ENCODE data around the gene ACSF2.
"Not testable (repeated sequence)": the region's sequence is repeated elsewhere in the genome, so short reads cannot be mapped to it uniquely, and the experiment has no call there.

The ACSF2 gene

DNA sequence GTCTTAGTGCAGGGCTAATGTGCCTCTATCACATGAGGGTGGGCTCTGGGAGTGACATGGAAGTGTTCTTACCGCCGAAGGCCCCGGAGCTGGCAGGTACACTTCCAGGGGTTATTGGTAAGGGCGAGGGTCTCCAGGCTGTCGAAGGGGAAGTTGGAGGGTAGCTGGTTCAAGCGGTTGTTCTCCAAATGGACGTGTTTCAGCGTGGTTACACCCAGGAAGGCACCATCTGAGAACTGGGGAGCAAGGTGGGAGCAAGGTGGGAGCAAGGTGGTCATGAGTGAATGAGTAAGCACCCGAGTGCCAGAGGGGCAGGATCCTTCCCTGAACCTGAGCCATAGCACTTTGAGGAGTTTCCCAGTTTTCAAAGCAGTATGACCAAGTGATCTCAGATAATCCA, 39.6 kb downstream of the ACSF2 start:
- DNase-seq = no peak

DNA sequence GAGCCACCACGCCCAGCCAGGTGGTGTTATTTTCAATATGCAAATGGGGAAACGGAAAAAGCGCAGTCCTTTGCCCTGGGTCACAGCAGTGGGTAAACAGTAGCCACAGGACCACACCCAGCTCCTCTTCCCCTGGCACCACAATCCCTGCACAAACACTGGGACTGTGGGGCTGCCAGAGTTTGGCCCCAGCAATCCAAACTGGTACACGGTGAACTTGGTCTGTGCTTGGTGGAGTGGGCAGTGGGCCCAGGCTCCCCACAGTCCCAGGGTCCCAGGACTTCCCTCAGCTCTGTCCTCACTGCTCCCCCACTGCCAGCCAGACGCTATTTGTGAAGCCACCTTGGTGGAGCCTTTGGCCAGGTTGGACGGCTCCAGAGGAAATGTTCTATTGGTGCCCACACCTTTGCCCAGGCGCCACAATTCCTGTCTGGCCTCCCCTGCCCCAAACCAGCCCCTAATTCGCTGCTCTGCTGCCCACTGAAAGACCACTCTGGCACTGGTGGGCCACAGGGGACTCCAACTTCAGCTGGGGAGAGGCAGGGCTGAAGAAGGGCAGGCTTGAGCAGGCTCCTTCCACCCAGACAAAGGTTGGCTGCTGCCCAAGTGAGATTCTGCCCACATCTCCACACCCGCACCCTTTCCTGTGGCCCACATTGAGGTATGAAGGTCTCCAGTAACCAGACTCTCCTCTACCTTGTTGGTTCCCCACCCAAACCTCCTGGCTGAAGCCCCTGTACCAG, 40.5 kb downstream of the ACSF2 start:
- DNase-seq = no peak

DNA sequence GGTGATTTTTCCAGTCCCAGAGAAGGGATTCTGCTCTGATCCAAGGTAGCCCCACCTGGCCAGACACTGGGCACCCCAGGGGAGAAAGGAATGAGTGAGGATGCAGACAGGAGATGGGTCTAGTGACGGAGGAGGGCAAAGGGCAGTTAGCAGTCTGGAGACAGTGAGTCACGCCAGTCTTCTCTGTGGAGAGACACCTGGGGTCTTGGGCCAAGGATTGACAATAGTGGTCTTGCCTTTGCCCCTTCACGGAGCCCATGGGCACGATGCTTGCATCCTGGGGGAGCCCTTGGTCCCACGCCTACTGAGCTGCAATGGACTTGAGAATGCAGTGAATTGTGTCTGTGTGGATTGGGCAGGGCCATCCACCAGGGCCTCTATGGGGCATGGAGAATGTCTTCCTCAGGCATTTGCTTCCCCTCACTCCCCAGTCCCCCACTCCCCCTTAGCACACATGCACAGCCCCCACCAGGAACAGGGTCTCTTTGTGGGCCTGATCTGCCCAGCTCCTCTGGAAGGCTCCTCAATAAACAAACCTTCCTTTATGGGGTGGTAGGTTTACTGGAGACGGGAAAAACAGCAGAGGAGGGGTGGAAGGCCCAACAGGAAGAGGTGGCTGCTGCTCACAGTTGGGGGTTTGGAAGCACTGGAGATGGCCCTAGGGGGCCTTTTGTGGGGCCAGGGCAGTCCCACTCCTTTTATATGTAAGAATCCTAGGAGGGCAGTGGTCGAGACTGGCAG, 41.3 kb downstream of the ACSF2 start:
- DNase-seq = no peak

DNA sequence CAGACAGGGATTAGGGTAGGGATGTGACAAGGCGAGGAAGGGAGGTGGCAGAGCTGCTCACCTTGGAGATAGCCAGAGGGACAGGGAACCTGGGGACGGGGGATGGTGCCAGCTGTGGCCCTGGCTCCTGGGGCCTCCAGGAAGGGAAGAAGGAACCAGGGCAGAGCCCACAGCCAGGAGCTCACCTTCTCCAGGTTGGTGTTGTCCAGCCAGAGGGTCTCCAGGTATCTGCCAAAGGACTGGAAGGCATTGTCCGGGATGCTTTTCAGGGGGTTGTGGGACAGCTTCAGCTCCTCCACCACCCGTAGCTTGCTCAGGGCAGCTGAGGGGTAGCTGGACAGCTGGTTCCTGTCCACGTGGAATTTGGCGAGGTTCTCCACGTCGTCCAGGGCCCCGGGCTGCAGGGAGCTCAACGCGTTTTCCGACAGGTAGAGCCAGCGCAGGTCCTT, 41.9 kb downstream of the ACSF2 start:
- DNase-seq = no peak

GRCh38 chr17:50468304-50469207, 42.5 kb downstream of the ACSF2 start, which contains the start of gene CHAD:
TSS of gene CHAD (minus strand) at chr17:50468880. CDS start at chr17:50468813, 67 bp downstream.
- DNase-seq = no peak

DNA sequence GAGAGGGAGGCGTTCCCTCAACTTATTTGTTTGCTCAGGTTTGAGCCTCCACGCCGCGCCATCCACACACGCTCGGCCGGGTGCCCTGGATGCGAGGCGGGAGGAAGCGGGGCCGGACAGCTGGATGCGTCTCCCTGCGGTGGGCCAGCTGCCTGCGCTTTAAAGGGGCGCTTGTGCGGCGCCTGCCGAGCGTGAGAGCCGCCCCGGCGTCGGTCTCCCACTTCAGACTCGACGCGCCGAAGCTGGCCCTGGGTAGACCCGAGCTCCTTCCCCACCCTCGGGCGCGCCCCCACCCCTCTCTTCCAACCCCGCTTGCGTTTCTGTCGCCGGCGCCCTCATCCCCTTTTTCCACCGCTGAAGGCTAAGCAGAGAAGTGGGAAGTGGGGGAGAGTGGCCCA, 43.2 kb downstream of the ACSF2 start:
- DNase-seq = no peak

DNA sequence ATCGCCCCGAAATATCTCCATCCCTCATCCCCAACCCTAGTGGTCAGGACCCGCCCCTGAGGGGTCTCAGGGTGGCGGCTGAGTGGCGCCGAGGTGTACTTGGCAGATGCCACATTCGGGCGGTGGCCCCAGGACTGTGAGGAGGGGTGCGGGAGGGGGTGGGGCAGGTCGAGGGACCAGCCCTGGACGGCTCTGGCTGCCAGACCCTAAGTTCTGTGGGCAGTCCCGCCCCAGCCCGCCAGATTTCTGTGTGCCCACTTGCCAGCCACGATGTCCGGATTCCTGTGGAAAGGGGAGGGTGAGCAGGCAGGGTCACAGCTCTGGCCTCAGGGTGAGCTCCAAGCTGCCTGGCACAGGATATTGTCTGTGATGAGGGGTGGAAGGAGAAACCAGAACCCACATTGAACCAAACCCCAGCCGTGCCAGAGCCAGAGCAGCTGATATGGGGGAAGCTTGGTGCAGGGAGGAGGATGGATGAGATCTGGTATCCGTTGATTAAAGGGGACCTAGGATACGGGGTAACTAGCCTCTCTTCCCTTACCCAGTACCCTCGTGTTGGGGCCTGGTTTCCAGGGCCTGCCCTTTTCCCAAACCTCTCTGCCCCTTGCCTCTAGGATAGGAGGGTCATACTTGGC, 43.8 kb downstream of the ACSF2 start:
- no peak for DNase-seq

DNA sequence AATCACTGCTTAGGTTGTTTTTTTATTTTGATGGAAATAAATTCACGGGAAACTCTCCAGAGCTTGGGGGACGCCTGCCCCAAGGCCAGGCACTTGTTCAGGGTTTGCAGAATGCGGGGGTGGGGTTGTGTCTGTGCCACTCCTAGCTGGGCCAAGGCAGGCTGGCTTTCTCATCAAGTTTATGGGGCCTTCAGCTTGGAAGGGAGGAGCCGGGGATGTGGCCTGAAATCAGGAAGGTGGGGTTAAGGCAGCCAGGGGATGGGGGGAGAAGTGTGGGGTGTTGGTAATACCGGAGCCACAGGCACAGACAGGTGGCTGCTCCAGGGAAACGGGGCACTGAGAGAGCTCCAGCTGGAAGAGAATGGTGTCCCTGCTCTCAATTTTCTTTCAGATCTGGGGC, 44.4 kb downstream of the ACSF2 start:
- no peak for DNase-seq

DNA sequence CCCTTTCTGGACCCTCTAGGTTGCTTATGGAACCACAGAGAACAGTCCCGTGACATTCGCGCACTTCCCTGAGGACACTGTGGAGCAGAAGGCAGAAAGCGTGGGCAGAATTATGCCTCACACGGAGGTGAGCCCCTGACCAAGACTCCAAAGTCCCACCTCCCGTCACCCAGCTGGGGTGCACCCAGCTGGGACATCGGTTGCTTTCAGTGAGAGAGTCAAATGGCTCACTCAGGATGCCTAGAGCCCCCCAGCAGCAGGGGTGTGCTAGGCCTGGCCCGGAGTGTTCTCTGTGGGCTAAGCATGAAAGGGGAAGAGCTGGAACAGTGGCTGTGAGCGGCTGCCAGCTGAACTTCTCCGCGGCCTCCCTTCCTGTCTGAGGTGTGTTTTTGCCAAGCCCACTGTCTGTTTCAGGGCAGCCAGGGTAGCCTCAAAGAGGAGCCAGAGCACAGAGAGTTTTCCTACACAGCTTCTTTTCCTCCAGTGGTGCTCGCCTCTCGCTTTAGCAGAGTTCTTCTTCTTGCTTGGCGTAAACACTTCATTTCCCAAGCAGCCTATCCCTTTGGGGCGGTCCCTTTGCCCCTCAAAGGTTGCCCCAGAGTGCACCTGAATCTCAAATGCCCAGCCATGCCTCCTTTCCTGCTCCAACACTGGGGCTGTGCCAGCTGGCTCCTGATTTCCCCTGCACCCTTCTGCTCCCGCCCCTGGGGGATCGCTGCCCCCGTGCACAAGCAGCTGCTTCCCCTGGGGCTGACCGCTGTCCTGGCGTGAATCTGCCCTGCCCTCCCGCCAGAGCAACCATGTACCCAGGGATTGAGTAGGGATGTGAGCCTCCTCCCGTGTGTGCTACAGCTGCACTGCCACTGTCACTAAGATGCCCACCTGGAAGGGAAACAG, 45.2 kb downstream of the ACSF2 start:
- no peak for DNase-seq

DNA sequence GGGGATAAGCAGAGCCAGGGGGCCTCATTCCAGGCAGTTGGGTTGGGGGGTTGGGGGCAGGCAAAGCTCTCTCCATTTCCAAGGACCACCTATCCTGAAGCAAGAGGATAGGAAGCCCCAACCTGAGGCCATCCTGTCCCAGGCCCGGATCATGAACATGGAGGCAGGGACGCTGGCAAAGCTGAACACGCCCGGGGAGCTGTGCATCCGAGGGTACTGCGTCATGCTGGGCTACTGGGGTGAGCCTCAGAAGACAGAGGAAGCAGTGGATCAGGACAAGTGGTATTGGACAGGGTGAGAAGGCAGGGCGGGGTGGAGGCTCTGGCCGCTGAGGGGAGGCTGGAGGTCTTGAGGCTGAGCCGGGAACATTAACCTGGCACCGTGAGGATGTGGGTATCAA, 46.3 kb downstream of the ACSF2 start:
- DNase-seq = no peak

DNA sequence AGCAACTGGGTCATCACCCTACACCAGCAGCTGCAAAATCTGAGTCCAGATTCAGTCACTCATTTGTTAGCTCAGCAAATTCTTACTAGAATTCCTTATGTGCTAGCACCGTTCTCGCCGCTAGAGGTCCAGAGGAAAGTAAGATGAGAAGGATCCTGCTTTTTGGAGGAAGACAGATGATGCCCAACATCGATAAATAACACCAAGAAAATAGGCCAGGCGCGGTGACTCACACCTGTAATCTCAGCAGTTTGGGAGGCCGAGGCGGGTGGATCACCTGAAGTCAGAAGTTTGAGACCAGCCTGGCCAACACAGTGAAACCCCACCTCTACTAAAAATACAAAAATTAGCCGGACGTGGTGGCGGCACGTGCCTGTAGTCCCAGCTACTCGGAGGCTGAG, 46.7 kb downstream of the ACSF2 start:
- DNase-seq = not testable (repeated sequence)

DNA sequence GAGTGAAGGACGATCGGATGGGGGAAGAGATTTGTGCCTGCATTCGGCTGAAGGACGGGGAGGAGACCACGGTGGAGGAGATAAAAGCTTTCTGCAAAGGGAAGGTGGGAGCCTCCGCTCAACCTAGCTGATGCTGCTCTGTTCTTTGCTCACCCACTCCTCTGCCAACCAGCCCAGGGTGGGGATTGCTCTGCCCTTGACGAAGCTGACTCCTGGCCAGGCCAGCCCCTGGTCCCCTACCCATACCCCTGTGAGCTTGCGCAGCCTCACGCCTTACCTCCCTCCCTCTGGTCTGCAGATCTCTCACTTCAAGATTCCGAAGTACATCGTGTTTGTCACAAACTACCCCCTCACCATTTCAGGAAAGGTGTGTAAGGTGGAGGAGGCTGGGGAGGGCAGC, 47.9 kb downstream of the ACSF2 start:
- no peak for DNase-seq

DNA sequence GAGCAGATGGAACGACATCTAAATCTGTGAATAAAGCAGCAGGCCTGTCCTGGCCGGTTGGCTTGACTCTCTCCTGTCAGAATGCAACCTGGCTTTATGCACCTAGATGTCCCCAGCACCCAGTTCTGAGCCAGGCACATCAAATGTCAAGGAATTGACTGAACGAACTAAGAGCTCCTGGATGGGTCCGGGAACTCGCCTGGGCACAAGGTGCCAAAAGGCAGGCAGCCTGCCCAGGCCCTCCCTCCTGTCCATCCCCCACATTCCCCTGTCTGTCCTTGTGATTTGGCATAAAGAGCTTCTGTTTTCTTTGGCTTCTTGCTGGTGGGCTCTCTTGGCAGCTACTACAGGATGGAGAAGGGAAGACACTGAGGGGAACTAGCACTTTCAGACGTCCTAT, 48.5 kb downstream of the ACSF2 start:
- DNase-seq = no peak

- DNase-seq = no peak
These were observed 49.3 kb downstream of the ACSF2 start for GRCh38 chr17:50475362-50475761.

- not testable (repeated sequence) for DNase-seq
These were observed 49.9 kb downstream of the ACSF2 start for GRCh38 chr17:50475775-50476544.

DNA sequence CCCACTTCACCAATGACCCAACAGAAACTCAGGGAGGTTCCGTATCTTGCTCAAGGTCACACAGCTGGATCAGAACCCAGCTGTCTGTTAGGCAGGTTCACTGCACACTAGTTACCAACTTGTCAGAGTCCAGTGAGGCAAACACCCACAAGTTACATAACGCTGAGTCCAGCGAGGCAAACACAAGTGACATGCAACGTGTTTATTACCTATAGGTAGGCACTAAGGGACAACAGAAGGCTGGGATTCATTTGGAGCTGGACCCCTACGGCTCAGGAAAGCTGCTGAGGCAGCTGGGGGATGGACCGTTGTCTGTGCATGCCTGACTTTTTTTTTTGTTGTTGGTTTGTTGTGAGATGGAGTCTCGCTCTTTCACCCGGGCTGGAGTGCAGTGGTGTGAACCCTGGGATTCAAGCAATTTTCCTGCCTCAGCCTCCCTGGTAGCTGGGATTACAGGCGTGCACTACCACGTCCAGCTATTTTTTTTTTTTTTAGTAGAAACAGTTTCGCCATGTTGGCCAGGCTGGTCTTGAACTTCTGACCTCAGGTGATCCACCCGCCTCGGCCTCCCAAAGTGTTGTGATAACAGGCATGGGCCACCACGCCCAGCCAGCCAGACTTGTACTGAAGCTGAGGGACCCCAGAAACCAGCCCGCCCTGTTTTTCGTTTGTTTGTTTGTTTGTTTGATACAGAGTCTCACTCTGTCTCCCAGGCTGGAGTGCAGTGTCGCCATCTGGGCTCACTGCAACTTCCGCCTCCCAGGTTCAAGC, 50.7 kb downstream of the ACSF2 start:
- no peak for DNase-seq

- DNase-seq = peak in 1 of 6 experiments; percentile 28
These were observed 52.0 kb downstream of the ACSF2 start for GRCh38 chr17:50477976-50478375.

DNA sequence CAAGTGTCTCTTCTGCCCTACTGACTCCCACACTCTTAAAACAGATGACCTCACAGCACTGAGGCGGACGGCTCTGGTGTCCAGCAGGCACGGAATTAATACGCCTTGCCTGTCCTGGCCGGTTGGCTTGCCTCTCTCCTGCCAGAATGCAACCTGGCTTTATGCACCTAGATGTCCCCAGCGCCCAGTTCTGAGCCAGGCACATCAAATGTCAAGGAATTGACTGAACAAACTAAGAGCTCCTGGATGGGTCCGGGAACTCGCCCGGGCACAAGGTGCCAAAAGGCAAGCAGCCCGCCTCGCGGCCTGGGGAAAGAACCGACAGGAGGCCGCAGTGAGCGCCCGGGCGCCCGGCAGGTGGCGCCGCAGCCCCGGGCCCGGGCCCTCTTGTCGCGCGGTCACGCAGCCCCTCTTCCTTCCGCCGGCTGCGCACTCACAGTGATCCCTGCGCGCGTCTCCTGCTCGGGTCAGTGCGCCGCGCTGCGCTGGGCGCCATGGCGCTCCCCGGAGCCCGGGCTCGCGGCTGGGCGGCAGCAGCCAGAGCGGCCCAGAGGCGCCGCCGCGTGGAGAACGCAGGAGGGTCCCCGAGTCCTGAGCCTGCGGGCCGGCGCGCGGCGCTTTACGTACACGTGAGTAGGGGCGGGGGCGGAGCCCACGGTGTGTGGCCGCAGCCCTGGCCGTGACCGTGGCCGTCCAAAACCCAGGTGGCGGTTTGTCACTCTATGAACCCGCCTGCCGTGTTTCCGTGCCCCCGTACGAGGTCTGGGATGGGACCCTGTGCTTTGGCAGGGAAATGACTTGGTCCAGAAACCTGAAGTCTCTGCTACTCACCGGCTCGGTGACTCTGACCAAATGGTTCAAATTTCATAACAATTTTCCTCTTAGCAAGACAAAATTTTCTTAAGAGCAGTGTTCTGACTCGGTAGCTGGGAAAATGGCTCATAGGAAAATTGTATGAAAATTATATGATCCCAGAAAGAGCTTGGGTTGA, 52.7 kb downstream of the ACSF2 start, which contains the start of gene RSAD1:
TSS of gene RSAD1 (plus strand) at position 470 of the 991 bp plus-strand sequence. CDS start at position 495, 25 bp downstream.
- DNase-seq = peak; percentile 69 to 86 (median 75)

Data from stimulated activated naive CD4-positive, alpha-beta T cell (primary cell).